Measurements from ENCODE around the gene ASTN2.

Gene ASTN2

GRCh38 chr9:117250610-117251215, 164.1 kb downstream of the ASTN2 start:
- in situ Hi-C loops (cut with MboI; ENCODE audit: low sequenced_read_pairs), result no loop called here

GRCh38 chr9:117249799-117250198, 165.1 kb downstream of the ASTN2 start:
- in situ Hi-C loops (cut with MboI; ENCODE audit: low sequenced_read_pairs), result no loop called here

DNA sequence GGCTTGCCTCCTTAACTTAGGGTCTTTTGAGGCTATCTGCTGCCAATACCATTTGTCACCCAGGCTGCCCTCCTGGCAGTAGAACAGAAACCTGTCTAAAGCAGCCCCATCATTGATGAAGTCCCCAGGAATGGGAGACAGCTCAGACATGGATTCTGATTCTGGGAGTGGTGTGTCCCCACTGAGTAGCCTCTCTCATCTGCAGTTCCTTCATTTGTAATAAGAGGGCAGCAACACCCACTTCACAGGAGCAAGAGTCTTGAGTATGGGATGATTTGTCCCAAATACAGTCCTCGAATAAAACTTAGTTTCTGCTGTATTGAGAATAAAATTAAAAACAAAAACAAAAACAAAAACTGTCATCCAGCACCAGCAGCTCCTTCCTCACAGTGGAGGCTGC, 167.6 kb downstream of the ASTN2 start:
- in situ Hi-C loops (cut with MboI; ENCODE audit: low sequenced_read_pairs), result no loop called here

- in situ Hi-C loops (cut with MboI; ENCODE audit: low sequenced_read_pairs), result no loop called here
Observed at GRCh38 chr9:117245175-117245829, 169.6 kb downstream of the ASTN2 start.

GRCh38 chr9:117242082-117242481, 172.8 kb downstream of the ASTN2 start:
- in situ Hi-C loops (cut with MboI; ENCODE audit: low sequenced_read_pairs), result no loop called here

GRCh38 chr9:117239428-117239827, 175.4 kb downstream of the ASTN2 start:
- in situ Hi-C loops (cut with MboI; ENCODE audit: low sequenced_read_pairs), result no loop called here

DNA sequence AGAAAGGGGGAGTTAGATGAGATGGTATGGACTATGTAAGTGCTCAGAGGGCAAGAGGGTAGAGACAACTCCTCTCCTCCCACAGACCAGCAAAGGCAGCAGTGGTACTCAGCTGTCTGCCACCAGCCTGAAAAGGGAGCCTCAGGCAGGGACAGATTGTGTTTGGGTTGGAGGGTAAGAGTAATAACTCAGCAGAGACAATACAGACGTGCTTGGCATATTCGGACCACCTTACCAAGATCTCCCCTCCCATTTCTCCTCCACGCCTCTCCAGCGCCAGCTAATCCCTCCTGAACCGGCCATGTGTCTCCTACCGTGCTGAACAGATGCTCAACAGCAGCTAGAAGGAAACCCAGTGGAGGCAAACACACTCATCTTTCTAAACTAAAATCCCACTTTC, 180.8 kb downstream of the ASTN2 start:
- in situ Hi-C loops (cut with MboI; ENCODE audit: low sequenced_read_pairs), result no loop called here

DNA sequence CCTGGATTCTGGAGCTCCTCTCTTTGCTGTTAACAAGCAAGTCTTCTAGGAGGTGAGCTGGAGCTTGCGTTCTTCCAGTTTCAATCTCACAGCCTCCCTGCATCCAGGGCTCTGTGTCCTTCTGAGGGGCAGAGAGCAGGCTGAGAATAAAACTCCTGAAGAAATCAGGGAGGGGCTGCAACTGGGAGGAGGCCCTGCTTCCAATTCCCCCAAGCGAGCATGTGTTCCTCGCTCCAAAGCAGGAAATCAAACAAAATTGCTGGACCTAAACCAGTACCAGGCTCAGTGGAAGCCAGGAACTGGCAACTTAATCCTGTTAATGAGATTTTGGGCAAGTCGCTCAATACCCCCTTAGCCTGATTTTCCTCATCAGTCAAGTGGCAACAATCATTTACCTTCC, 181.8 kb downstream of the ASTN2 start:
- in situ Hi-C loops (cut with MboI; ENCODE audit: low sequenced_read_pairs), result no loop called here

DNA sequence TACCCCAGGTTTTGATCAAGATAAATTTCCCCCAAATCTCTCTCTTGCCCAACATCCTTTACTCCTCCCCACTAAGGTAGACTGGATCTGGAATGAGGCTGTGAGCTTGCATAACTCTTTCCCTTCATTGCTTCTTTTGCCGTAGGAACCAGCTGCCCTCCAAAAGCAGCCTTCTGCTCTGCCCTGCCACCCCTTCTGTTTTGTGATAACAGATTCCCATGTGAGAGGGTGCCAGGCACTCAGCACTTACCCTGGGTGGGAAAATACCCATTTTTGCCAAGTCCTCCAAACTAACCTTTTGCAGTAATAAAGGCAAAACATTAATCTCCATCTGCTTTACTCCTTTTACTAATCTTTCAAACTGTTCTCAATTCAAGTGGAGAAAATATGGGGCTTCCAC, 182.6 kb downstream of the ASTN2 start:
- in situ Hi-C loops (cut with MboI; ENCODE audit: low sequenced_read_pairs), result no loop called here

- in situ Hi-C loops (cut with MboI; ENCODE audit: low sequenced_read_pairs), result no loop called here
Observed at GRCh38 chr9:117231012-117231411, 183.8 kb downstream of the ASTN2 start.

- in situ Hi-C loops (cut with MboI; ENCODE audit: low sequenced_read_pairs), result no loop called here
Observed at GRCh38 chr9:117224695-117225094, 190.2 kb downstream of the ASTN2 start.

GRCh38 chr9:117218951-117219350, 195.9 kb downstream of the ASTN2 start:
- in situ Hi-C loops (cut with MboI; ENCODE audit: low sequenced_read_pairs), result no loop called here

- in situ Hi-C loops (cut with MboI; ENCODE audit: low sequenced_read_pairs), result no loop called here
Observed at GRCh38 chr9:117214416-117214815, 200.4 kb downstream of the ASTN2 start.

DNA sequence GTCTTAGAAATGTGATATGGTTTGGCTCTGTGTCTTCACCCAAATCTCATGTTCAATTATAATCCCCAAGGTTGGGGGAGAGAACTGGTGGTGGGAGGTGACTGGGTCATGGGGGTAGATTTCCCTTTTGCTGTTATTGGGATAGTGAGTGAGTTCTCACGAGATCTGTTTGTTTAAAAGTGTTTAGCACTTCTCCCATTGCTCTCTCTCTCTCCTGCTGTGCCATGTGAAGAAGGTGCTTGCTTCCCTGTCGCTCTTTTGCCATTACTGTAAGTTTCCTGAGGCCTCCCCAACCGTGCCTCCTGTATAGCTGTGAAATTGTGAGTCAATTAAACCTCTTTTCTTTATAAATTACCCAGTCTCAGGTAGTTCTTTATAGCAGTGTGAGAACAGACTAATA, 203.6 kb downstream of the ASTN2 start:
- in situ Hi-C loops (cut with MboI; ENCODE audit: low sequenced_read_pairs), result no loop called here

- in situ Hi-C loops (cut with MboI; ENCODE audit: low sequenced_read_pairs), result no loop called here
Observed at GRCh38 chr9:117205806-117206205, 209.1 kb downstream of the ASTN2 start.

DNA sequence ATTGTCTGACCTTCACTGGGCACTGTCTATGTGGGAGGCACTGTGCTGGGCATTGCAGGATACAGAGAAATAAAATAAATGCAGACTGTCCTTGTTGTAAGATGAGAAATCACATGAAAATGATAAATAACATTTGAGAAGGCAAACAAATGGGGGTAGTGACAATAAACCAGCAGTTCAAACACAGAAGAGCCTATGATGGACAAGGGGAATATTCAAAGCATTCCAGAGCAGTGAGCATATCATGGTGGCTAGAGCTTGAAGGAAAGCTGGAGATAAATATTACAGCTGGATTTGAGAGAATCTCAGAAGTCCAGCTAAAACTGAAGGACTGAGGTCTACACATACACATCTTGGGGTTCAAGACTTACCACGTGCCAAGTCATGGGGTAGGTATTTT, 209.9 kb downstream of the ASTN2 start:
- in situ Hi-C loops (cut with MboI; ENCODE audit: low sequenced_read_pairs), result no loop called here

GRCh38 chr9:117191504-117192261, 223.2 kb downstream of the ASTN2 start:
- in situ Hi-C loops (cut with MboI; ENCODE audit: low sequenced_read_pairs), result no loop called here

- in situ Hi-C loops (cut with MboI; ENCODE audit: low sequenced_read_pairs), result no loop called here
Observed at GRCh38 chr9:117189121-117189520, 225.7 kb downstream of the ASTN2 start.

- in situ Hi-C loops (cut with MboI; ENCODE audit: low sequenced_read_pairs), result no loop called here
Observed at GRCh38 chr9:117188394-117188793, 226.5 kb downstream of the ASTN2 start.

GRCh38 chr9:117187498-117187897, 227.4 kb downstream of the ASTN2 start:
- in situ Hi-C loops (cut with MboI; ENCODE audit: low sequenced_read_pairs), result no loop called here

DNA sequence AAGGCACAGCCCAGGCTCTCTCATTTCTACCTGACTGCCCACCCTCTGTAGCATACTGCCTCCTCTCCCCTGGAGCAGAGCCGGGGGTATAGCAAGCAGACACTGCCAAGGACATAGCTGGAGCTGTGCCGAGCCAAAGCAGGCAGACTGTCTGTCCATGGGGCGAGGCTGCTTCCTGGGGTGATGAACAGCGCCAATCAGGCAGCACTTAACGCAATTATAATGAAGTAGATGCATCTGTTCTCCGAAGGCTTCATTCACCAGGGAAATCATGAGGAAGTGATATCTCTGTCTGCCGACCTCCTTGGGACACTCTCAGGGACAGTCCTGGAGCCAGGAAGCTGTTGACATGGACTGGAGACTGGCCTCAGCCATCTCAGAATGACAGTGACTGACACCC, 230.7 kb downstream of the ASTN2 start:
- in situ Hi-C loops (cut with MboI; ENCODE audit: low sequenced_read_pairs), result no loop called here

DNA sequence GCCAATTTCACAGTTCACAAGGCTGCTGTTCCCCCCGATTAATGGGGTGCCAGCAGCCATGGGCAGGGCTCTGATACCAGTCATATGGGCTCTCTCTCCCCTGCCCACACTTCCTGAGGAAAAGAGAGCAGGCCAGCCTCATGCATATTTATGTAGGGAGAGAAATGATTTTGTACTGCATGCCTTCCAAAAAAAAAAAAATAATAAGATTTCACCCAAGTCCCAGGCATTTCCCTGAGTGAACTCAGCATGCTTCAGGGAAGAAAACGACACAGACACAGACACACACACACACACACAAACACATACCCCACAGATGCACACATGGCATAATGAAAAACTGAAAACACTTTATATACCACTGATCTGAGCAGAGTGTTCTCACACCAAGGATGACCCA, 232.8 kb downstream of the ASTN2 start:
- in situ Hi-C loops (cut with MboI; ENCODE audit: low sequenced_read_pairs), result no loop called here
